Breast epithelium (tissue), 4 donors: ENCODE measurements around the gene FMOD. TPM values are rescaled to one million over a fixed set of nuclear protein-coding genes. Genes with fewer than 3 reads are reported as not detected.
A peak's percentile ranks its signal among the peaks of the same experiment; 100 is the strongest.

Experiments
- DNase-seq, 2 donors: peaks; one replicate each; pipeline ENCODE4 v3.0.0-alpha.2; 2019; ENCODE audit warnings: low spot score in 2 of 2
- H3K27ac ChIP-seq, 2 donors: fragments of 200-600 bp; sonication (generic) in 1 of 2; one replicate each; pipeline ENCODE4 v1.5.1; 2016 to 2019; ENCODE audit warnings: mild to moderate bottlenecking in 1 of 2
- H3K27me3 ChIP-seq, 2 donors: fragments of 200-600 bp; sonication (generic) in 1 of 2; one replicate each; pipeline versions ENCODE4 v1.5.1 to v1.6.0; 2017 to 2019; ENCODE audit warnings: control low read depth in 1 of 2, mild to moderate bottlenecking in 1 of 2
- H3K36me3 ChIP-seq: fragments of 200-600 bp; one replicate; pipeline ENCODE4 v1.5.1; 2019
- H3K4me1 ChIP-seq, 2 donors: fragments of 200-600 bp; sonication (generic); one replicate each; pipeline ENCODE4 v1.5.1; 2016 to 2019; ENCODE audit warnings: control low read depth in 1 of 2
- H3K4me3 ChIP-seq, 3 donors: fragments of 200-600 bp; sonication (generic); 1 replicate in 2 of 3; 2 replicates in 1 of 3; pipeline ENCODE4 v1.5.1; 2016 to 2019; ENCODE audit warnings: mild to moderate bottlenecking in 3 of 3, moderate library complexity in 2 of 3
- H3K9me3 ChIP-seq, 2 donors: fragments of 200-600 bp; sonication (generic) in 1 of 2; one replicate each; pipeline ENCODE4 v1.5.1; 2016 to 2019; ENCODE audit warnings: control low read depth in 1 of 2
- POLR2A ChIP-seq: fragments of 450-650 bp; IDR thresholded peaks from one replicate; pipeline ENCODE4 v1.6.1; 2016; ENCODE audit warnings: antibody characterized with exemption, mild to moderate bottlenecking, moderate library complexity
- POLR2AphosphoS5 ChIP-seq, 3 donors: sonication (generic); formaldehyde crosslinking; IDR thresholded peaks; one replicate each; pipeline ENCODE4 v1.6.1; 2017; ENCODE audit warnings: antibody characterized with exemption in 3 of 3
- intact Hi-C: fragments of 100-400 bp; cut with DNase I; formaldehyde crosslinking; loops from one replicate; pipeline ENCODE4 v1.15.1; 2023; ENCODE audit warnings: low total_unique reads
- total RNA-seq, 3 donors: library from RNA; depleted of rRNA; stranded (reverse); fragments of >200 nt; gene quantifications; one replicate each; pipeline ENCODE4 v1.1.0, GENCODE V29; 2016
- TF ChIP-seq, protein P1 (sequence below), 3 donors: fragments of 450-650 bp; IDR thresholded peaks; one replicate each; pipeline ENCODE4 v1.5.1; 2016 to 2017; ENCODE audit warnings: antibody characterized with exemption in 3 of 3, mild to moderate bottlenecking in 3 of 3, moderate library complexity in 3 of 3

The FMOD gene
- 100 to 1,000 TPM in 1 of 3 donors, 10 to 100 TPM in 2; 79.6 to 132 (median 92.4) TPM for total RNA-seq

DNA sequence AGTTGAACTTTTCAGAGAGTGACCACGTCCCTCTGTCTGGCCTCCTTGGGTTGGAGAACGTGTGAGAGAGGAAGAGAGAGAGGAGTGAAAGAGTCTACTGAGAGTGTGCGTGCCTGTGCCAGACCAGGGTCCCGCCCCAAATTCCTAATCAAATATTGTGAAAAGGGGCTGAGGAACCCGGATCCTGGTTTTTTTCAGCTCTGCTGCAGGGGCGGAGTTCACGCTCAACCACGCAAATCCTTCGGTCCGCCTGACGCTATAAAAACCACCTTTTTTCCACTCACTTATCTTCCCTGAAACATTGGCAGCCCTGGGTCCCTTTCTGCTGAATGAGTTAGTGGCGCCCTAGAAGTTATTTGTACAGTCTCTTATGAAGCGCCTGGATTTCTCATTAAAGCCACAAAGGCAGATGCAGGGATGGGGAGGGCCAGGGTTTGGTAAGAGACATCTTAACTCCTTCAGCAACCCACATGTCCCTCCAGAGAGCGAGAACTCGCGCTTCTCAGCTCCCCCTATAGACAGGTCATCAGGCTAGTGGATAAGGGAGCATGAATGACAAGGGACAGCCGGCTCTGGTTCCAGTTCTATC lies at the start of gene FMOD:
Gene FMOD (minus strand): TSS at position 86 of the 589 bp plus-strand sequence. CDS start 2,852 bp downstream, outside the sequence.
- intact Hi-C loops: no loop called here
- peak in 1 of 2 donors; percentile 46 for DNase-seq

DNA sequence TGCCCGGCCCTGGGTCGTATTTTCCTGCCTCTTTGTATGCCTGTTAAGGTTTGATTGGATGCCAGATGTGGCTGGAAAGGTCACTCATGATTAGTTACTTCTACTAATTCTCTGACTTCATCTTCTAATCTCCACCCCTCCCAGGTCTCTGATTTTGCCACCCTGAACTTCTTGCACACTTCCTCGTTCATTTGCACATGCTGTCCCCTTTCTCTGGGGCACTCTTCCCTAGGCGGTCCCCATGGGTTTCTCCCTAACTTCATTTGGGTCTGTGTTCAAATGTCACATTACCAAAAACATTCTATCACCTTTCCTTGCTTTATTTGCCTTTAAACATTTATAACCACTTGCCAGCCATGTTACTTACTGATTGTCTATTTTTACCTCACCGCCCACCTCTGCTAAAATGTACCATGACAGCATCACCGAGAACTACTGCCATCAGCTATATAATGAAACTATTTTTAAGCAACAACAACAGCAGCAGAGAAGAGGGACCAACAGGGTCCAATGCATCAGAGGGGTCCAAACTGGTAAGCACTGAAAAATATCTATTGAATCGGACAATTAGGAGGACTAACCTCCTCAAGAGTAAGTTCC lies 45.8 kb upstream of the FMOD start:
- DNase-seq: no peak
- Histone ChIP-seq H3K27ac (no peak overlapping the region), H3K9me3 (no peaks in the 10 kb centered on the region), H3K36me3 (no peaks in the 10 kb centered on the region), H3K27me3 (peaks cover 0 to 3% of the 10 kb centered on the region in 2 donors), H3K4me1 (no peaks in the 10 kb centered on the region), H3K4me3 (no peak overlapping the region)
- intact Hi-C loops: no loop called here
- TF ChIP-seq POLR2A: no peak
- TF ChIP-seq, protein P1, sequence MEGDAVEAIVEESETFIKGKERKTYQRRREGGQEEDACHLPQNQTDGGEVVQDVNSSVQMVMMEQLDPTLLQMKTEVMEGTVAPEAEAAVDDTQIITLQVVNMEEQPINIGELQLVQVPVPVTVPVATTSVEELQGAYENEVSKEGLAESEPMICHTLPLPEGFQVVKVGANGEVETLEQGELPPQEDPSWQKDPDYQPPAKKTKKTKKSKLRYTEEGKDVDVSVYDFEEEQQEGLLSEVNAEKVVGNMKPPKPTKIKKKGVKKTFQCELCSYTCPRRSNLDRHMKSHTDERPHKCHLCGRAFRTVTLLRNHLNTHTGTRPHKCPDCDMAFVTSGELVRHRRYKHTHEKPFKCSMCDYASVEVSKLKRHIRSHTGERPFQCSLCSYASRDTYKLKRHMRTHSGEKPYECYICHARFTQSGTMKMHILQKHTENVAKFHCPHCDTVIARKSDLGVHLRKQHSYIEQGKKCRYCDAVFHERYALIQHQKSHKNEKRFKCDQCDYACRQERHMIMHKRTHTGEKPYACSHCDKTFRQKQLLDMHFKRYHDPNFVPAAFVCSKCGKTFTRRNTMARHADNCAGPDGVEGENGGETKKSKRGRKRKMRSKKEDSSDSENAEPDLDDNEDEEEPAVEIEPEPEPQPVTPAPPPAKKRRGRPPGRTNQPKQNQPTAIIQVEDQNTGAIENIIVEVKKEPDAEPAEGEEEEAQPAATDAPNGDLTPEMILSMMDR (IDR thresholded peaks at IDR 0.05): no peak
- TF ChIP-seq POLR2AphosphoS5 (IDR thresholded peaks at IDR 0.05): no peak

More for the DNA sequence above, at the start of gene FMOD:
- Histone ChIP-seq H3K4me1 (peaks cover 7 to 16% of the 10 kb centered on the region in 2 donors), H3K27ac (peak within 1 kb of the TSS; percentile 77 to 83), H3K27me3 (no peaks in the 10 kb centered on the region), H3K9me3 (no peaks in the 10 kb centered on the region), H3K36me3 (no peaks in the 10 kb centered on the region), H3K4me3 (peak within 1 kb of the TSS; percentile 39 to 53 (median 45))
- no peak for TF ChIP-seq POLR2A
- peak in 1 of 3 donors; percentile 42 for TF ChIP-seq POLR2AphosphoS5 (IDR thresholded peaks at IDR 0.05)

DNA sequence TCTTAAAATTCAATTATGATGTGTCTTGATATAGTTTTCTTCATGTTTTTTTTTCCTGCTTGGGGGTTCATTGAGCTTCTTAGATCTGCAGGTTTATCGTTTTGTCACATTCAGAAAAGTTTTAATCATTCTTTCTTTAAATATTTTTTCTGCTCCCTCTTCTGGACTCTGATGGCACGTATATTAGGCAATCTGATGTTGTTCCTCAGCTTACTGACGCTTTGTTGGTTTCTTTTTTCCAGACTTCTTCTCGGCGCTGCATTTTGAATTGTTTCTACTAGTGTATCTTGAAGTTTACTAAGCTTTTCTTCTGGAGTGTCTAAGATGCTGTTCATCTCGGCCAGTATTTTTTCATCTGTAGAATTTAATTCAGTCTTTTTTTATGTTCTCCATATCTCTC lies 44.8 kb upstream of the FMOD start:
- DNase-seq: no peak
- H3K9me3 ChIP-seq: no peaks in the 10 kb centered on the region
- H3K36me3 ChIP-seq: no peaks in the 10 kb centered on the region
- H3K27me3 ChIP-seq: no peaks in the 10 kb centered on the region
- intact Hi-C loops: no loop called here
- no peaks in the 10 kb centered on the region for H3K4me1 ChIP-seq
- no peak overlapping the region for H3K4me3 ChIP-seq
- no peak overlapping the region for H3K27ac ChIP-seq
- TF ChIP-seq POLR2A (no peak), POLR2AphosphoS5 (IDR thresholded peaks at IDR 0.05) (no peak)
- TF ChIP-seq, protein P1 (IDR thresholded peaks at IDR 0.05): no peak

DNA sequence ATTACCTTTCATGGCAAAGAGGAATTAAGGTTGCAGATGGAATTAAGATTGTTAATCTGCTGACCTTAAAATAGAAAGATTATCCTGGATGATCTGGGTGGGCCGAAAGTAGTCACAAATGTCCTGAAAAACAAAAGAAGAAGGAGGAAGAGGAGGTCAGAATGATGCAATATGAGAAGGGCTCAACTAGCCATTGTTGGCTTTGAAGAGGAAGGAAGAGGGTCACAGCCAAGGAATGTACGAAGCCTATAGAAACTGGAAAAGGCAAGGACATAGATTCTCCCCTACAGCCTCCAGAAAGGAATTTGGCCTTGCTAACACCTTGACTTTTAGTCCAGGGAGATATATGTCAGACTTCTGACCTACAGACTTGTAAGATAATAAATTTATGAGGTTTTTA lies 39.4 kb upstream of the FMOD start:
- TF ChIP-seq, protein P1 (IDR thresholded peaks at IDR 0.05): no peak
- TF ChIP-seq POLR2A: no peak
- no peak for TF ChIP-seq POLR2AphosphoS5 (IDR thresholded peaks at IDR 0.05)
- Histone ChIP-seq H3K9me3 (no peaks in the 10 kb centered on the region), H3K27ac (no peak overlapping the region), H3K4me1 (no peaks in the 10 kb centered on the region), H3K36me3 (no peaks in the 10 kb centered on the region), H3K4me3 (no peak overlapping the region), H3K27me3 (no peaks in the 10 kb centered on the region)
- intact Hi-C loops: no loop called here
- DNase-seq: no peak

DNA sequence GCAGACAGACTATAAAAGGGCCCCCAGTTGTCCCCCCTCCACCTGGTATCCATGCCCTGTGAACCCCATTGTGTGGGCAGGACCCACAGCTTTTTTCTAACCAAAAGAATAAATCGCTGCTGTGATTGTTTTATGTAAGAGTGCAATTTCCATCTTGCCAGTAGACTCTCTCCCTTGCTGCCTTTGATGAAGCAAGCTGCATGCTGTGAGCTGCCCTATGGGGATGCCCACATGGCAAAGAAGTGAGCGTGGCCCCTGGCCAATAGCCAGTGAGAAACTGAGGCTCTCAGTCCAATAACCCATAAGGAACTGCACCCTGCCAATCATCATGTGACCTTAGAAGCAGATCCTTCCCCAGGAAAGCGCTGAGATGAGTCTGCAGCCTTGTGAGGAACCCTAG lies 37.8 kb upstream of the FMOD start:
- Histone ChIP-seq H3K27me3 (no peaks in the 10 kb centered on the region), H3K36me3 (no peaks in the 10 kb centered on the region), H3K4me3 (no peak overlapping the region), H3K4me1 (no peaks in the 10 kb centered on the region), H3K27ac (no peak overlapping the region), H3K9me3 (no peaks in the 10 kb centered on the region)
- intact Hi-C loops: no loop called here
- DNase-seq: no peak
- no peak for TF ChIP-seq POLR2A
- TF ChIP-seq, protein P1 (IDR thresholded peaks at IDR 0.05): no peak
- no peak for TF ChIP-seq POLR2AphosphoS5 (IDR thresholded peaks at IDR 0.05)
